ENCODE results near the gene DDX5. TPM values are rescaled to one million over a fixed set of nuclear protein-coding genes. Genes with fewer than 3 reads are reported as not detected.

Gene DDX5
- 100 to 1,000 TPM; 347 to 847 (median 488) TPM for total RNA-seq

- Histone ChIP-seq H3K27me3 (no peaks in the 10 kb centered on the region), H3K27ac (peak within 1 kb of the TSS; percentile 99 to 100 (median 100)), H3K36me3 (peaks cover 11 to 64% (median 33%) of the 10 kb centered on the region in 3 donors), H3K4me1 (peaks cover 28 to 58% (median 41%) of the 10 kb centered on the region in 3 donors), H3K9me3 (no peaks in the 10 kb centered on the region), H3K4me3 (peak within 1 kb of the TSS; percentile 82 to 100 (median 89))
- WGBS, 2 donors, result 0 to 1% methylated on average over 5 to 23 of the region's 31 CpGs
- TF ChIP-seq, protein P1, sequence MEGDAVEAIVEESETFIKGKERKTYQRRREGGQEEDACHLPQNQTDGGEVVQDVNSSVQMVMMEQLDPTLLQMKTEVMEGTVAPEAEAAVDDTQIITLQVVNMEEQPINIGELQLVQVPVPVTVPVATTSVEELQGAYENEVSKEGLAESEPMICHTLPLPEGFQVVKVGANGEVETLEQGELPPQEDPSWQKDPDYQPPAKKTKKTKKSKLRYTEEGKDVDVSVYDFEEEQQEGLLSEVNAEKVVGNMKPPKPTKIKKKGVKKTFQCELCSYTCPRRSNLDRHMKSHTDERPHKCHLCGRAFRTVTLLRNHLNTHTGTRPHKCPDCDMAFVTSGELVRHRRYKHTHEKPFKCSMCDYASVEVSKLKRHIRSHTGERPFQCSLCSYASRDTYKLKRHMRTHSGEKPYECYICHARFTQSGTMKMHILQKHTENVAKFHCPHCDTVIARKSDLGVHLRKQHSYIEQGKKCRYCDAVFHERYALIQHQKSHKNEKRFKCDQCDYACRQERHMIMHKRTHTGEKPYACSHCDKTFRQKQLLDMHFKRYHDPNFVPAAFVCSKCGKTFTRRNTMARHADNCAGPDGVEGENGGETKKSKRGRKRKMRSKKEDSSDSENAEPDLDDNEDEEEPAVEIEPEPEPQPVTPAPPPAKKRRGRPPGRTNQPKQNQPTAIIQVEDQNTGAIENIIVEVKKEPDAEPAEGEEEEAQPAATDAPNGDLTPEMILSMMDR (IDR thresholded peaks at IDR 0.05), result no peak
- peak in 3 of 4 donors; percentile 53 to 99 (median 96) for TF ChIP-seq POLR2A (IDR thresholded peaks at IDR 0.05)
- DNase-seq, result peak; percentile 98
- intact Hi-C loops (cut with DNase I), result no loop called here
Observed at GRCh38 chr17:64506201-64506575, at the start of gene DDX5. Gene DDX5 (minus strand): TSS chr17:64506289. CDS start chr17:64506119, 170 bp downstream.

DNA sequence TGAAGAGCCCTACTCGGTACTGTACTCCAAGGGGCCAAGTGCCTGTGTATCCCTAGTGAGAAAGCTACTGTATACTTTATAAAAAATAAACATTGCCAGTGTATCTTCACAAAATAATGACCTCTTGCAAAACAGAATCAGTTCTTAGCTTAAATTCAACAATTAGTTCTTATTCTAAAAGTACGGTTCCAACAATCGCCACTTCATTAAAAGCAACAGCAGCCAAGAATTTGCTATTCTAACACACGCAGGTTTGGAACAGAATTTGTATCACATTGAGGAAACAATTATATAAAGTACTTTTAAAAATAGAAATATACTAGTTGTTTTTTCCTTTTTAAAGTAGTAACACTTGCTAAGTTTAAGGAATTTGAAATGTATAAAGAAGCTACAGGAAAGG, 49.2 kb upstream of the DDX5 start:
- peaks cover 0 to 96% (median 0%) of the 10 kb centered on the region in 3 donors for H3K36me3 ChIP-seq

DNA sequence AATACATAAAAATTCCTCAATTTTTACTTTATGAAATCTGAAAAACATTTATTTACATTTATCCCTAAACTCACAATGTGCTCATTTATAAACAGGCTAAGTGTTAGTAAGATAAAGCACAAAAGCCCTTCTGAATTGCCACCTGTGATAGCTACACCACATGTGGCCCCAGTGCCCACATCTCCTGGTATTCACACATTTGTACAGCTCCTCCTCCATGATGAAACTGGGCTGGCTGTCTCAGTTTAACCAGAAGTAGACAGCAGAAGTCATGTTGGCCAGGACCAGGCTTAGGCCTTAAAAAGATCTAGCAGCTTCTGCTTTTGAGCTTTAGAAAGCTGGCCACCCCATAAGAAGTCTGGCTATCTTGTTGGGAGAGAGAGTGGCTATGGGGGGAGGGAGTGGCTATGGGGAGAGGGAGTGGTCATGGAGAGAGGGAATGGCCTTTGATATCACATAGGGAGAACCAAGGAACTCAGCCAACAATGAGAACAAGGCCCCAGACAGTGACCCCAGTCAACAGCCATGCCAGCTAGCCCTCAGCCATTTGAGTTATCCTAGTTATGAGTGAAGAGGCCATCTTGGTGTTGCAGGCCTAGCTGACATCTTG, 48.0 kb upstream of the DDX5 start:
- TF ChIP-seq, protein P1 (IDR thresholded peaks at IDR 0.05), result no peak
- TF ChIP-seq POLR2A (IDR thresholded peaks at IDR 0.05), result no peak
- Histone ChIP-seq H3K36me3 (peaks cover 0 to 95% (median 0%) of the 10 kb centered on the region in 3 donors), H3K27me3 (no peaks in the 10 kb centered on the region), H3K4me1 (no peaks in the 10 kb centered on the region), H3K27ac (no peak overlapping the region), H3K9me3 (no peaks in the 10 kb centered on the region), H3K4me3 (no peak overlapping the region)
- DNase-seq, result no peak
- intact Hi-C loops (cut with DNase I), result no loop called here

More for the DNA sequence above, 49.2 kb upstream of the DDX5 start:
- 72 to 86% methylated on average over 4 of the region's 4 CpGs for WGBS, 2 donors
- Histone ChIP-seq H3K4me1 (no peaks in the 10 kb centered on the region), H3K4me3 (no peak overlapping the region), H3K9me3 (no peaks in the 10 kb centered on the region), H3K27me3 (no peaks in the 10 kb centered on the region), H3K27ac (no peak overlapping the region)
- TF ChIP-seq, protein P1 (IDR thresholded peaks at IDR 0.05), result no peak
- no peak for TF ChIP-seq POLR2A (IDR thresholded peaks at IDR 0.05)
- intact Hi-C loops (cut with DNase I), result no loop called here
- DNase-seq, result no peak

- 64 to 87% methylated on average over 5 of the region's 5 CpGs for WGBS, 2 donors
- H3K36me3 ChIP-seq, result peaks cover 0 to 94% (median 9%) of the 10 kb centered on the region in 3 donors
Observed at GRCh38 chr17:64551461-64551860, 45.4 kb upstream of the DDX5 start.

DNA sequence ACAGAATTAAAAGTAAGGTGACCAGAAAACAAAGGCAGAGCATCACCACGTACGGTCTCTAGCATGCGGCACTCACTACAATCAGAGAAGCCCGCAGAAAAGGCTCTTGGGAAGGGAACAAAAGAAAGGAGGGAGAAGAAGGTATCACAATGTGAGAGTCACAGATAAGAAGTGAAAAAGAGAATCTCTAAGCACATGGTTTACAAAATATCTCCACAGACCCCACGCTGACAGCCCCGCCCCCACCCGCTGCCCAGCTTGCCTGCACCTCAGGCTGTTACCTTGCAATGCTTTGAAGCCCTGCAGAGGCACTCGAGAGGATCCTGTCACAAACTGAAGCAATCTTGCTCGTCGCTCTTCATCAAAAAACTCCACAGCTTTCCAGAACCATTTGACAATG, 41.2 kb upstream of the DDX5 start:
- peaks cover 0 to 92% (median 14%) of the 10 kb centered on the region in 3 donors for H3K36me3 ChIP-seq
- TF ChIP-seq, protein P1 (IDR thresholded peaks at IDR 0.05), result no peak
- no peak for TF ChIP-seq POLR2A (IDR thresholded peaks at IDR 0.05)
- 84 to 85% methylated on average over 10 of the region's 10 CpGs for WGBS, 2 donors
- no peaks in the 10 kb centered on the region for H3K4me1 ChIP-seq
- no peaks in the 10 kb centered on the region for H3K9me3 ChIP-seq
- H3K27ac ChIP-seq, result no peak overlapping the region
- DNase-seq, result no peak
- intact Hi-C loops (cut with DNase I), result no loop called here
- no peak overlapping the region for H3K4me3 ChIP-seq
- no peaks in the 10 kb centered on the region for H3K27me3 ChIP-seq

More at GRCh38 chr17:64551461-64551860, 45.4 kb upstream of the DDX5 start:
- H3K4me1 ChIP-seq, result no peaks in the 10 kb centered on the region
- H3K27me3 ChIP-seq, result no peaks in the 10 kb centered on the region
- no peak overlapping the region for H3K4me3 ChIP-seq
- TF ChIP-seq, protein P1 (IDR thresholded peaks at IDR 0.05), result no peak
- no peak for TF ChIP-seq POLR2A (IDR thresholded peaks at IDR 0.05)
- H3K9me3 ChIP-seq, result no peaks in the 10 kb centered on the region
- intact Hi-C loops (cut with DNase I), result no loop called here
- H3K27ac ChIP-seq, result no peak overlapping the region
- DNase-seq, result no peak

All from esophagus squamous epithelium (tissue), 5 donors.